Astrocyte (in vitro differentiated cells and primary cell): ENCODE results near the gene ARHGEF26. TPM values are rescaled to one million over a fixed set of nuclear protein-coding genes. Genes with fewer than 3 reads are reported as not detected.

Source experiments
- DNase-seq: peaks from one replicate; pipeline ENCODE4 v3.0.0-alpha.2; 2010; ENCODE audit warnings: low read depth
- FAIRE-seq: peaks from 2 replicates; lab custom pipeline; 2011; peaks lifted over from hg19 to GRCh38; lab: Jason Lieb, UNC
- H2AFZ ChIP-seq: 2 replicates; pipeline ENCODE4 v1.6.0; 2012; ENCODE audit warnings: low read depth, low read length, inconsistent platforms
- H3K27ac ChIP-seq: 2 replicates; pipeline ENCODE4 v1.5.1; 2011; ENCODE audit warnings: low read depth, low read length, inconsistent platforms
- H3K27me3 ChIP-seq: 2 replicates; pipeline ENCODE4 v1.6.0; 2011; ENCODE audit warnings: low read length, inconsistent platforms; ENCODE audit not compliant: insufficient read depth
- H3K36me3 ChIP-seq: 2 replicates; pipeline ENCODE4 v1.5.1; 2011; ENCODE audit warnings: low read length, inconsistent platforms; ENCODE audit not compliant: insufficient read depth
- H3K4me1 ChIP-seq: 2 replicates; pipeline ENCODE4 v1.5.1; 2011; ENCODE audit warnings: low read length, inconsistent platforms; ENCODE audit not compliant: insufficient read depth
- H3K4me2 ChIP-seq: 2 replicates; pipeline ENCODE4 v1.6.0; 2012; ENCODE audit warnings: low read length, inconsistent platforms
- H3K4me3 ChIP-seq: 2 replicates; pipeline ENCODE4 v1.5.1; 2011; ENCODE audit warnings: low read depth, mild to moderate bottlenecking, low read length, inconsistent platforms; ENCODE audit not compliant: insufficient read depth
- H3K79me2 ChIP-seq: 2 replicates; pipeline ENCODE4 v1.6.0; 2012; ENCODE audit warnings: mild to moderate bottlenecking, low read length, inconsistent platforms; ENCODE audit not compliant: insufficient read depth
- H3K9ac ChIP-seq: 2 replicates; pipeline ENCODE4 v1.6.0; 2012; ENCODE audit warnings: mild to moderate bottlenecking, low read length, inconsistent platforms
- H3K9me3 ChIP-seq: 2 replicates; pipeline ENCODE4 v1.5.1; 2012; ENCODE audit warnings: low read depth, mild to moderate bottlenecking, low read length, inconsistent platforms; ENCODE audit not compliant: insufficient read depth
- H4K20me1 ChIP-seq: 2 replicates; pipeline ENCODE4 v1.6.0; 2012; ENCODE audit warnings: low read length, inconsistent platforms; ENCODE audit not compliant: insufficient read depth
- H3K27ac Mint-ChIP-seq: one replicate; pipeline ENCODE4 v1.8.0; 2021; ENCODE audit warnings: mild to moderate bottlenecking, mixed read lengths; ENCODE audit not compliant: unreplicated experiment
- H3K27me3 Mint-ChIP-seq: one replicate; pipeline ENCODE4 v1.8.0; 2021; ENCODE audit warnings: low read depth, mixed read lengths; ENCODE audit not compliant: unreplicated experiment
- H3K36me3 Mint-ChIP-seq: one replicate; pipeline ENCODE4 v1.8.0; 2021; ENCODE audit warnings: low read depth, mixed read lengths; ENCODE audit not compliant: unreplicated experiment
- H3K4me1 Mint-ChIP-seq: one replicate; pipeline ENCODE4 v1.8.0; 2021; ENCODE audit warnings: low read depth, mixed read lengths; ENCODE audit not compliant: unreplicated experiment
- H3K4me3 Mint-ChIP-seq: one replicate; pipeline ENCODE4 v1.8.0; 2021; ENCODE audit warnings: mild to moderate bottlenecking, moderate library complexity, mixed read lengths; ENCODE audit not compliant: unreplicated experiment
- H3K9me3 Mint-ChIP-seq: one replicate; pipeline ENCODE4 v1.8.0; 2021; ENCODE audit warnings: mild to moderate bottlenecking, mixed read lengths; ENCODE audit not compliant: unreplicated experiment
- CTCF ChIP-seq: IDR thresholded peaks from 2 replicates; pipeline ENCODE4 v1.5.1; 2011; ENCODE audit warnings: low read depth, mild to moderate bottlenecking, inconsistent platforms, low read length, moderate library complexity; ENCODE audit not compliant: insufficient read depth
- EZH2 ChIP-seq: IDR thresholded peaks from 2 replicates; pipeline ENCODE4 v1.6.1; 2012; ENCODE audit warnings: mild to moderate bottlenecking, low read length, inconsistent platforms; ENCODE audit not compliant: insufficient read depth
- total RNA-seq: library from RNA; stranded (reverse); gene quantifications from 2 replicates; pipeline ENCODE4 v1.2.1, GENCODE V29; 2021

The ARHGEF26 gene
- total RNA-seq, 1 donor from 2014 or later, result 1.7 TPM

DNA sequence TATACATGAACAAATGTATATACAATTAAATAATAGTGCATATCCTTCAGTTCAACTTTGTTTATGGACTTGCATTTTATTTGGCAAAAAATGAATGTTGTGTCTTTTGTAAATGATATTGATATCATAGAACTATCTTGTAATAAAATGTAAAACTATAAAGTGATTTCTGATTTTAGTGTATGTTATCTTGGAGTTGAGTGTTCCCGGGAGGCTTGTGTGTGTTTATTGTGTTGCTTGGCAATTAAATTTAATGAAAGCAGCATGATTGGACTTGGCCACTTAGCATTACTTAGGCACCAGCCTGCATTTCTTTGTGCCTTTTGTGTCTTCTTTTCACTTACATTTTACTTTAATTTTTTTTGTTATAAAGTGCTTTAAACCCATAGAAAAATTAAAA lies 10.6 kb downstream of the ARHGEF26 start:
- Histone ChIP-seq H3K9ac (no peak overlapping the region), H3K27me3 (no peaks in the 10 kb centered on the region), H3K9me3 (no peaks in the 10 kb centered on the region), H3K36me3 (no peaks in the 10 kb centered on the region), H3K4me3 (no peak overlapping the region), H4K20me1 (no peaks in the 10 kb centered on the region), H3K4me1 (no peaks in the 10 kb centered on the region), H3K4me2 (no peak overlapping the region), H2AFZ (no peak overlapping the region), H3K27ac (no peak overlapping the region), H3K79me2 (no peaks in the 10 kb centered on the region)
- Mint-ChIP-seq H3K27me3 (no peaks in the 10 kb centered on the region), H3K36me3 (no peaks in the 10 kb centered on the region), H3K4me1 (no peaks in the 10 kb centered on the region), H3K4me3 (no peak overlapping the region), H3K27ac (no peak overlapping the region), H3K9me3 (peaks cover 2% of the 10 kb centered on the region)
- FAIRE-seq, result no peak
- TF ChIP-seq EZH2, result no peak
- no peak for TF ChIP-seq CTCF
- DNase-seq, result no peak

- no peaks in the 10 kb centered on the region for H3K36me3 Mint-ChIP-seq
- Histone ChIP-seq H3K4me3 (no peak overlapping the region), H3K36me3 (no peaks in the 10 kb centered on the region), H3K27ac (no peak overlapping the region), H3K4me1 (no peaks in the 10 kb centered on the region), H2AFZ (no peak overlapping the region), H3K27me3 (no peaks in the 10 kb centered on the region), H3K4me2 (no peak overlapping the region), H3K79me2 (no peaks in the 10 kb centered on the region), H4K20me1 (no peaks in the 10 kb centered on the region), H3K9me3 (no peaks in the 10 kb centered on the region), H3K9ac (no peak overlapping the region)
- H3K27ac Mint-ChIP-seq, result no peak overlapping the region
- no peaks in the 10 kb centered on the region for H3K27me3 Mint-ChIP-seq
- no peak for TF ChIP-seq EZH2
- TF ChIP-seq CTCF, result no peak
- H3K9me3 Mint-ChIP-seq, result peaks cover 2% of the 10 kb centered on the region
- no peaks in the 10 kb centered on the region for H3K4me1 Mint-ChIP-seq
- H3K4me3 Mint-ChIP-seq, result no peak overlapping the region
- FAIRE-seq, result no peak
- no peak for DNase-seq
Observed at GRCh38 chr3:154132777-154133375, 11.7 kb downstream of the ARHGEF26 start.

GRCh38 chr3:154135511-154136173 lies 14.5 kb downstream of the ARHGEF26 start:
- no peaks in the 10 kb centered on the region for H3K27me3 ChIP-seq
- no peak overlapping the region for H3K4me3 ChIP-seq
- H3K36me3 ChIP-seq, result no peaks in the 10 kb centered on the region
- H4K20me1 ChIP-seq, result no peaks in the 10 kb centered on the region
- no peak for TF ChIP-seq CTCF
- TF ChIP-seq EZH2, result no peak
- H3K4me2 ChIP-seq, result no peak overlapping the region
- no peak overlapping the region for H3K27ac ChIP-seq
- no peak overlapping the region for H3K27ac Mint-ChIP-seq
- H3K9me3 Mint-ChIP-seq, result peaks cover 2% of the 10 kb centered on the region
- H3K4me1 ChIP-seq, result no peaks in the 10 kb centered on the region
- H3K27me3 Mint-ChIP-seq, result no peaks in the 10 kb centered on the region
- no peaks in the 10 kb centered on the region for H3K4me1 Mint-ChIP-seq
- H3K9ac ChIP-seq, result no peak overlapping the region
- no peaks in the 10 kb centered on the region for H3K9me3 ChIP-seq
- no peak for DNase-seq
- no peaks in the 10 kb centered on the region for H3K79me2 ChIP-seq
- H2AFZ ChIP-seq, result no peak overlapping the region
- H3K4me3 Mint-ChIP-seq, result no peak overlapping the region
- H3K36me3 Mint-ChIP-seq, result no peaks in the 10 kb centered on the region
- FAIRE-seq, result no peak
